Panc1 (cell line): ENCODE measurements around the gene EIF4G3. TPM values are rescaled to one million over a fixed set of nuclear protein-coding genes. Genes with fewer than 3 reads are reported as not detected.

Source experiments
- ATAC-seq: fragments of 200-7000 bp; cut with Tn5 transposase; 2 replicates; pipeline ENCODE4 v1.9.1; 2020; ENCODE audit warnings: mild to moderate bottlenecking, moderate library complexity
- BruUV-seq: library from RNA; stranded (reverse); fragments of 400-500 nt; replicated peaks from 2 replicates; lab custom pipeline; 2021; lab: Mats Ljungman, UMichigan
- CTCF ChIA-PET: fragments of 300-600 bp; sonication (Branson Sonifier 250); formaldehyde crosslinking; loops from one replicate; lab custom pipeline; 2022; ENCODE audit warnings: antibody characterized with exemption; lab: Charles Lee
- POLR2A ChIA-PET: fragments of 300-600 bp; sonication (Branson Sonifier 250); formaldehyde crosslinking; loops from one replicate; lab custom pipeline; 2022; ENCODE audit warnings: antibody characterized with exemption; lab: Charles Lee
- DNase-seq: peaks from one replicate; pipeline ENCODE4 v3.0.0-alpha.2; 2010; ENCODE audit warnings: low read depth, low spot score
- H3K27ac ChIP-seq: 2 replicates; pipeline ENCODE4 v1.5.1; 2011; ENCODE audit warnings: mild to moderate bottlenecking, low read length, inconsistent platforms
- H3K27me3 ChIP-seq: fragments of 200-500 bp; sonication (Bioruptor generic); 2 replicates; pipeline ENCODE4 v1.6.0; 2014; ENCODE audit warnings: low read length, inconsistent platforms; ENCODE audit not compliant: control insufficient read depth, insufficient read depth
- H3K36me3 ChIP-seq: fragments of 200-500 bp; sonication (Bioruptor generic); 2 replicates; pipeline ENCODE4 v1.5.1; 2014; ENCODE audit warnings: inconsistent platforms, mild to moderate bottlenecking, low read length, moderate library complexity; ENCODE audit not compliant: control insufficient read depth, insufficient read depth
- H3K4me1 ChIP-seq: 2 replicates; pipeline ENCODE4 v1.5.1; 2011; ENCODE audit warnings: inconsistent platforms, mild to moderate bottlenecking, low read length, moderate library complexity; ENCODE audit not compliant: control insufficient read depth, insufficient read depth
- H3K4me3 ChIP-seq, 2 experiments: 2 replicates each; pipeline ENCODE4 v1.5.1; 2011 to 2012; ENCODE audit warnings: low read depth in 2 of 2, low read length in 2 of 2, mild to moderate bottlenecking in 2 of 2, inconsistent platforms in 1 of 2, moderate library complexity in 1 of 2
- H3K9me3 ChIP-seq: fragments of 200-500 bp; sonication (Bioruptor generic); 2 replicates; pipeline ENCODE4 v1.5.1; 2014; ENCODE audit warnings: low read depth, mild to moderate bottlenecking, inconsistent platforms, low read length, moderate library complexity; ENCODE audit not compliant: control insufficient read depth, insufficient read depth
- CTCF ChIP-seq: fragments of 450-650 bp; IDR thresholded peaks from 2 replicates; pipeline ENCODE4 v1.5.1; 2017; ENCODE audit warnings: mild to moderate bottlenecking
- POLR2AphosphoS5 ChIP-seq: IDR thresholded peaks from 2 replicates; pipeline ENCODE4 v1.6.1; 2012; ENCODE audit warnings: mild to moderate bottlenecking, low read depth, low read length, moderate library complexity
- REST ChIP-seq, 2 experiments: IDR thresholded peaks; 2 replicates each; pipeline ENCODE4 v1.6.1; 2011 to 2012; ENCODE audit warnings: low read depth in 2 of 2, control low read depth in 1 of 2, low read length in 1 of 2, mild to moderate bottlenecking in 1 of 2, moderate library complexity in 1 of 2; ENCODE audit not compliant: insufficient read depth in 1 of 2
- SIN3A ChIP-seq: IDR thresholded peaks from 2 replicates; pipeline ENCODE4 v1.6.1; 2012; ENCODE audit warnings: low read depth, mild to moderate bottlenecking, low read length, moderate library complexity, borderline replicate concordance; ENCODE audit not compliant: insufficient read depth
- TCF7L2 ChIP-seq: IDR thresholded peaks from 2 replicates; pipeline ENCODE4 v1.6.1; 2011; ENCODE audit warnings: mild to moderate bottlenecking, low read depth, low read length, inconsistent platforms
- in situ Hi-C: cut with HindIII; loops from 2 replicates; pipeline ENCODE4 v1.10.0; 2016; ENCODE audit warnings: low sequenced_read_pairs, low pct_unique_long_range_greater_than_20kb
- intact Hi-C: fragments of 100-400 bp; cut with micrococcal nuclease; formaldehyde crosslinking; loops from one replicate; pipeline ENCODE4 v1.10.0; 2022; ENCODE audit not compliant: unreplicated experiment
- total RNA-seq: library from RNA; stranded (reverse); gene quantifications from one replicate; pipeline ENCODE4 v1.2.1, GENCODE V29; 2021; ENCODE audit not compliant: unreplicated experiment

EIF4G3 gene
- total RNA-seq, 1 experiment from 2014 or later, result 78.6 TPM

- ChIA-PET POLR2A (no interaction called here), CTCF (interaction anchor here (0.7 kb wide), 1 partner anchor 10 kb away, joined by 5 read pairs; no protein-coding TSS in a partner anchor)
- BruUV-seq, result no TSS peak
- intact Hi-C loops (no loop called here), in situ Hi-C loops (no loop called here)
- TF ChIP-seq REST (IDR thresholded peaks at IDR 0.05; ENCODE audit: insufficient read depth in 1 of 2, low read depth in 2 of 2, low read length in 1 of 2) (no peak), CTCF (no peak), POLR2AphosphoS5 (no peak), SIN3A (no peak), TCF7L2 (no peak)
- ATAC-seq, result no peak
- Histone ChIP-seq H3K27ac (no peak overlapping the region), H3K4me3 (no peak overlapping the region), H3K4me1 (no peaks in the 10 kb centered on the region), H3K9me3 (no peaks in the 10 kb centered on the region), H3K27me3 (no peaks in the 10 kb centered on the region), H3K36me3 (0 out of 2 replicates have a peak, but pooled peaks cover 2% of the 10 kb centered on the region)
- DNase-seq, result no peak
Measured at GRCh38 chr1:21143138-21143537, 33.6 kb downstream of the EIF4G3 start.

DNA sequence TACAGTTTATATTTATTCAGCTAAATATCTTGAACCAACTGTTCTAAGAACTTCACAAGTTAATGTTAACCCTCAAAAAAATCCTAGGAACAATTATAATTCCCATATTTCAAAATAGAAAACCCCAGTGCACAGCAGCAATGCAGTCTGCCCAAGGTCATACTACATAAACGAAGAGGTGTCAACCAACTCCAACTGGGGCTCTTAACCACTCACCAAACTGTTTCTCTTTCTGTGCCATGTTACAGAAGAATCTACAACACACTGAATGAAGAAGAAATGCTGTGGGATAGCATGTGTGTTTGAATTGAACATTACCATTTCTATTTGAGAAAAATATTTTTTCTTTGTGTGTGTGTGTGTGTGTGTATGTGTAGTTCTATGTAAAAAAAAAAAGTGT, 35.7 kb downstream of the EIF4G3 start:
- in situ Hi-C loops, result no loop called here
- ATAC-seq, result no peak
- H3K9me3 ChIP-seq, result no peaks in the 10 kb centered on the region

More for the DNA sequence above, 35.7 kb downstream of the EIF4G3 start:
- no peak for DNase-seq
- no peak overlapping the region for H3K4me3 ChIP-seq
- no peaks in the 10 kb centered on the region for H3K4me1 ChIP-seq
- H3K27ac ChIP-seq, result no peak overlapping the region
- no peak for TF ChIP-seq TCF7L2
- TF ChIP-seq POLR2AphosphoS5, result no peak
- no peak for TF ChIP-seq CTCF
- H3K36me3 ChIP-seq, result no peaks in the 10 kb centered on the region
- no peaks in the 10 kb centered on the region for H3K27me3 ChIP-seq
- no TSS peak for BruUV-seq
- CTCF ChIA-PET, result no interaction called here
- POLR2A ChIA-PET, result no interaction called here
- intact Hi-C loops, result no loop called here
